Liver (tissue), 9 donors: ENCODE results near the gene NAA11. TPM values are rescaled to one million over a fixed set of nuclear protein-coding genes. Genes with fewer than 3 reads are reported as not detected.

ENCODE experiments used
- DNase-seq: peaks from one replicate; pipeline ENCODE4 v3.0.0-alpha.2; 2017; ENCODE audit warnings: low spot score
- H3K27ac ChIP-seq, 2 donors: one replicate each; pipeline ENCODE4 v1.7.0; 2013; ENCODE audit warnings: inconsistent platforms in 2 of 2, low read length in 2 of 2, control low read depth in 1 of 2, low read depth in 1 of 2, mild to moderate bottlenecking in 1 of 2
- H3K27me3 ChIP-seq, 4 donors: one replicate each; pipeline versions ENCODE4 v1.6.1 to v1.7.0; 2013; ENCODE audit warnings: low read length in 3 of 4, inconsistent platforms in 1 of 4, mild to moderate bottlenecking in 1 of 4, moderate library complexity in 1 of 4; ENCODE audit not compliant: control insufficient read depth in 4 of 4, insufficient read depth in 4 of 4
- H3K36me3 ChIP-seq, 4 donors: one replicate each; pipeline versions ENCODE4 v1.6.1 to v1.7.0; 2013; ENCODE audit warnings: low read length in 3 of 4, mild to moderate bottlenecking in 3 of 4, low read depth in 1 of 4, moderate library complexity in 1 of 4; ENCODE audit not compliant: control insufficient read depth in 4 of 4, insufficient read depth in 3 of 4
- H3K4me1 ChIP-seq, 4 donors: one replicate each; pipeline versions ENCODE4 v1.6.1 to v1.7.0; 2013; ENCODE audit warnings: low read length in 3 of 4, mild to moderate bottlenecking in 3 of 4, moderate library complexity in 1 of 4; ENCODE audit not compliant: control insufficient read depth in 4 of 4, insufficient read depth in 4 of 4
- H3K4me3 ChIP-seq, 3 donors: one replicate each; pipeline versions ENCODE4 v1.6.1 to v1.7.0; 2013; ENCODE audit warnings: low read length in 3 of 3, control low read depth in 1 of 3, low read depth in 1 of 3, mild to moderate bottlenecking in 1 of 3
- H3K9ac ChIP-seq, 2 donors: one replicate each; pipeline ENCODE4 v1.7.0; 2013; ENCODE audit warnings: low read length in 2 of 2, mild to moderate bottlenecking in 2 of 2, moderate library complexity in 2 of 2, control low read depth in 1 of 2, low read depth in 1 of 2
- H3K9me3 ChIP-seq, 4 donors: one replicate each; pipeline versions ENCODE4 v1.6.1 to v1.7.0; 2013; ENCODE audit warnings: low read length in 3 of 4; ENCODE audit not compliant: control insufficient read depth in 4 of 4
- EGR1 ChIP-seq, 2 donors: IDR thresholded peaks; 2 replicates each; pipeline ENCODE4 v1.6.1; 2016 to 2018; ENCODE audit warnings: antibody characterized with exemption in 2 of 2, low read depth in 2 of 2
- FOXA1 ChIP-seq: IDR thresholded peaks from 2 replicates; pipeline ENCODE4 v1.6.1; 2016; ENCODE audit warnings: antibody characterized with exemption
- FOXA2 ChIP-seq: IDR thresholded peaks from 2 replicates; pipeline ENCODE4 v1.6.1; 2016; ENCODE audit warnings: antibody characterized with exemption
- GABPA ChIP-seq, 2 donors: IDR thresholded peaks in 1 of 2; conservative IDR thresholded peaks in 1 of 2; 2 replicates each; pipeline ENCODE4 v1.6.1; 2016; ENCODE audit warnings: antibody characterized with exemption in 2 of 2, mild to moderate bottlenecking in 1 of 2, moderate library complexity in 1 of 2
- HNF4A ChIP-seq, 2 donors: conservative IDR thresholded peaks; 2 replicates each; pipeline ENCODE4 v1.6.1; 2016; ENCODE audit warnings: antibody characterized with exemption in 2 of 2, mild to moderate bottlenecking in 2 of 2
- HNF4G ChIP-seq: IDR thresholded peaks from 2 replicates; pipeline ENCODE4 v1.6.1; 2016; ENCODE audit warnings: antibody characterized with exemption
- JUND ChIP-seq, 2 donors: IDR thresholded peaks; 2 replicates each; pipeline ENCODE4 v1.6.1; 2016; ENCODE audit warnings: antibody characterized with exemption in 2 of 2
- NR2F2 ChIP-seq: IDR thresholded peaks from 2 replicates; pipeline ENCODE4 v1.6.1; 2016; ENCODE audit warnings: antibody characterized with exemption
- RAD21 ChIP-seq, 2 donors: IDR thresholded peaks; 2 replicates each; pipeline ENCODE4 v1.6.1; 2016; ENCODE audit warnings: antibody characterized with exemption in 2 of 2, mild to moderate bottlenecking in 2 of 2
- RXRA ChIP-seq, 2 donors: IDR thresholded peaks; 2 replicates each; pipeline ENCODE4 v1.6.1; 2017 to 2018; ENCODE audit warnings: antibody characterized with exemption in 2 of 2, mild to moderate bottlenecking in 1 of 2
- SP1 ChIP-seq: IDR thresholded peaks from 2 replicates; pipeline ENCODE4 v1.6.1; 2018; ENCODE audit warnings: antibody characterized with exemption, mild to moderate bottlenecking
- TAF1 ChIP-seq: conservative IDR thresholded peaks from 2 replicates; pipeline ENCODE4 v1.6.1; 2016; ENCODE audit warnings: antibody characterized with exemption, mild to moderate bottlenecking
- YY1 ChIP-seq: IDR thresholded peaks from 2 replicates; pipeline ENCODE4 v1.6.1; 2016; ENCODE audit warnings: antibody characterized with exemption, mild to moderate bottlenecking
- ZBTB33 ChIP-seq: IDR thresholded peaks from 2 replicates; pipeline ENCODE4 v1.6.1; 2016; ENCODE audit warnings: antibody characterized with exemption
- WGBS: extraction: QIAGEN DNeasy Blood & Tissue Kit; methylation state at CpG from one replicate; pipeline ENCODE4 v1.1.7; 2013; 5-methylcytosine and 5-hydroxymethylcytosine counted together
- polyA plus RNA-seq, 2 donors: library from polyadenylated mRNA; stranded (reverse) in 1 of 2; unstranded in 1 of 2; fragments of 200-250 nt in 1 of 2; fragments of >200 nt in 1 of 2; fragmentation: Nextera tagmentation in 1 of 2; extraction: Ambion mirVana in 1 of 2; gene quantifications; one replicate each; pipeline versions ENCODE4 v1.2.1 to v1.2.3, GENCODE V29; 2013 to 2015
- total RNA-seq, 2 donors: library from RNA; depleted of rRNA; stranded (reverse); fragments of >200 nt; gene quantifications; one replicate each; pipeline ENCODE4 v1.2.3, GENCODE V29; 2014
- TF ChIP-seq, protein P1 (sequence below): fragments of 150-350 bp; IDR thresholded peaks from 2 replicates; pipeline ENCODE4 v1.5.1; 2017; ENCODE audit warnings: improper control_type of control experiment, low read depth, low read length; ENCODE audit not compliant: missing input control
- TF ChIP-seq, protein P2 (sequence below): IDR thresholded peaks from 2 replicates; pipeline ENCODE4 v1.6.1; 2016; ENCODE audit warnings: antibody characterized with exemption
- donor health status: healthy.
- donor health status: healthy.
- donor health status: healthy.
- donor health status: healthy.
- donor health status: healthy.

Gene NAA11
- total and polyA plus RNA-seq, 4 donors, result not detected

GRCh38 chr4:79311279-79311678, 14.6 kb downstream of the NAA11 start:
- H3K4me3 ChIP-seq, result no peak overlapping the region
- no peak overlapping the region for H3K27ac ChIP-seq
- no peaks in the 10 kb centered on the region for H3K36me3 ChIP-seq
- H3K9ac ChIP-seq, result no peak overlapping the region
- H3K27me3 ChIP-seq, result peaks cover 0 to 4% (median 2%) of the 10 kb centered on the region in 4 donors
- no peaks in the 10 kb centered on the region for H3K4me1 ChIP-seq
- no peak for DNase-seq
- 85% methylated on average over 1 of the region's 1 CpG for WGBS
- TF ChIP-seq EGR1 (IDR thresholded peaks at IDR 0.05; ENCODE audit: low read depth in 2 of 2), result no peak
- TF ChIP-seq YY1, result no peak
- no peak for TF ChIP-seq JUND (IDR thresholded peaks at IDR 0.05)
- no peak for TF ChIP-seq FOXA2
- TF ChIP-seq SP1, result no peak
- TF ChIP-seq HNF4A (conservative IDR thresholded peaks at IDR 0.05), result no peak
- no peaks in the 10 kb centered on the region for H3K9me3 ChIP-seq

GRCh38 chr4:79308971-79309370, 16.9 kb downstream of the NAA11 start:
- 82% methylated on average over 1 of the region's 1 CpG for WGBS
- H3K27me3 ChIP-seq, result peaks cover 0 to 4% (median 0%) of the 10 kb centered on the region in 4 donors
- no peak overlapping the region for H3K9ac ChIP-seq
- DNase-seq, result no peak
- no peak overlapping the region for H3K4me3 ChIP-seq
- H3K4me1 ChIP-seq, result no peaks in the 10 kb centered on the region
- no peaks in the 10 kb centered on the region for H3K9me3 ChIP-seq
- no peaks in the 10 kb centered on the region for H3K36me3 ChIP-seq
- TF ChIP-seq RAD21 (IDR thresholded peaks at IDR 0.05), result no peak
- no peak for TF ChIP-seq SP1
- TF ChIP-seq, protein P1, sequence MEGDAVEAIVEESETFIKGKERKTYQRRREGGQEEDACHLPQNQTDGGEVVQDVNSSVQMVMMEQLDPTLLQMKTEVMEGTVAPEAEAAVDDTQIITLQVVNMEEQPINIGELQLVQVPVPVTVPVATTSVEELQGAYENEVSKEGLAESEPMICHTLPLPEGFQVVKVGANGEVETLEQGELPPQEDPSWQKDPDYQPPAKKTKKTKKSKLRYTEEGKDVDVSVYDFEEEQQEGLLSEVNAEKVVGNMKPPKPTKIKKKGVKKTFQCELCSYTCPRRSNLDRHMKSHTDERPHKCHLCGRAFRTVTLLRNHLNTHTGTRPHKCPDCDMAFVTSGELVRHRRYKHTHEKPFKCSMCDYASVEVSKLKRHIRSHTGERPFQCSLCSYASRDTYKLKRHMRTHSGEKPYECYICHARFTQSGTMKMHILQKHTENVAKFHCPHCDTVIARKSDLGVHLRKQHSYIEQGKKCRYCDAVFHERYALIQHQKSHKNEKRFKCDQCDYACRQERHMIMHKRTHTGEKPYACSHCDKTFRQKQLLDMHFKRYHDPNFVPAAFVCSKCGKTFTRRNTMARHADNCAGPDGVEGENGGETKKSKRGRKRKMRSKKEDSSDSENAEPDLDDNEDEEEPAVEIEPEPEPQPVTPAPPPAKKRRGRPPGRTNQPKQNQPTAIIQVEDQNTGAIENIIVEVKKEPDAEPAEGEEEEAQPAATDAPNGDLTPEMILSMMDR, result no peak
- TF ChIP-seq HNF4G, result no peak
- no peak for TF ChIP-seq RXRA (IDR thresholded peaks at IDR 0.05)
- no peak for TF ChIP-seq FOXA2
- TF ChIP-seq, protein P2, sequence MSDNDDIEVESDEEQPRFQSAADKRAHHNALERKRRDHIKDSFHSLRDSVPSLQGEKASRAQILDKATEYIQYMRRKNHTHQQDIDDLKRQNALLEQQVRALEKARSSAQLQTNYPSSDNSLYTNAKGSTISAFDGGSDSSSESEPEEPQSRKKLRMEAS, result no peak
- TF ChIP-seq TAF1, result no peak
- no peak for TF ChIP-seq HNF4A (conservative IDR thresholded peaks at IDR 0.05)
- no peak for TF ChIP-seq EGR1 (IDR thresholded peaks at IDR 0.05; ENCODE audit: low read depth in 2 of 2)
- no peak for TF ChIP-seq NR2F2
- TF ChIP-seq YY1, result no peak
- no peak overlapping the region for H3K27ac ChIP-seq

- no peaks in the 10 kb centered on the region for H3K36me3 ChIP-seq
- no peak for DNase-seq
- peaks cover 0 to 4% (median 0%) of the 10 kb centered on the region in 4 donors for H3K27me3 ChIP-seq
- H3K4me1 ChIP-seq, result no peaks in the 10 kb centered on the region
- H3K27ac ChIP-seq, result no peak overlapping the region
- no peak for TF ChIP-seq FOXA2
- no peak for TF ChIP-seq RXRA (IDR thresholded peaks at IDR 0.05)
- no peak for TF ChIP-seq HNF4A (conservative IDR thresholded peaks at IDR 0.05)
- TF ChIP-seq EGR1 (IDR thresholded peaks at IDR 0.05; ENCODE audit: low read depth in 2 of 2), result no peak
- 69% methylated on average over 4 of the region's 4 CpGs for WGBS
- H3K9me3 ChIP-seq, result no peaks in the 10 kb centered on the region
- H3K9ac ChIP-seq, result no peak overlapping the region
- H3K4me3 ChIP-seq, result no peak overlapping the region
Observed at GRCh38 chr4:79308137-79308536, 17.7 kb downstream of the NAA11 start.

GRCh38 chr4:79306795-79307194, 19.1 kb downstream of the NAA11 start:
- no peak overlapping the region for H3K4me3 ChIP-seq
- no peaks in the 10 kb centered on the region for H3K36me3 ChIP-seq
- no peaks in the 10 kb centered on the region for H3K9me3 ChIP-seq
- DNase-seq, result no peak
- no peaks in the 10 kb centered on the region for H3K27me3 ChIP-seq
- 71% methylated on average over 3 of the region's 3 CpGs for WGBS
- no peaks in the 10 kb centered on the region for H3K4me1 ChIP-seq
- no peak overlapping the region for H3K27ac ChIP-seq
- H3K9ac ChIP-seq, result no peak overlapping the region
- TF ChIP-seq FOXA1 (no peak), EGR1 (IDR thresholded peaks at IDR 0.05; ENCODE audit: low read depth in 2 of 2) (no peak), YY1 (no peak), ZBTB33 (no peak), GABPA (IDR thresholded peaks at IDR 0.05 in 1 of 2, conservative IDR thresholded peaks at IDR 0.05 in 1 of 2) (no peak), FOXA2 (no peak), HNF4G (no peak), JUND (IDR thresholded peaks at IDR 0.05) (no peak)
- TF ChIP-seq, protein P2, result no peak
